ENCODE results near the gene NUDCD3. TPM values are rescaled to one million over a fixed set of nuclear protein-coding genes. Genes with fewer than 3 reads are reported as not detected.

Gene NUDCD3
- total RNA-seq, 1 experiment from 2014 or later: 117 TPM

DNA sequence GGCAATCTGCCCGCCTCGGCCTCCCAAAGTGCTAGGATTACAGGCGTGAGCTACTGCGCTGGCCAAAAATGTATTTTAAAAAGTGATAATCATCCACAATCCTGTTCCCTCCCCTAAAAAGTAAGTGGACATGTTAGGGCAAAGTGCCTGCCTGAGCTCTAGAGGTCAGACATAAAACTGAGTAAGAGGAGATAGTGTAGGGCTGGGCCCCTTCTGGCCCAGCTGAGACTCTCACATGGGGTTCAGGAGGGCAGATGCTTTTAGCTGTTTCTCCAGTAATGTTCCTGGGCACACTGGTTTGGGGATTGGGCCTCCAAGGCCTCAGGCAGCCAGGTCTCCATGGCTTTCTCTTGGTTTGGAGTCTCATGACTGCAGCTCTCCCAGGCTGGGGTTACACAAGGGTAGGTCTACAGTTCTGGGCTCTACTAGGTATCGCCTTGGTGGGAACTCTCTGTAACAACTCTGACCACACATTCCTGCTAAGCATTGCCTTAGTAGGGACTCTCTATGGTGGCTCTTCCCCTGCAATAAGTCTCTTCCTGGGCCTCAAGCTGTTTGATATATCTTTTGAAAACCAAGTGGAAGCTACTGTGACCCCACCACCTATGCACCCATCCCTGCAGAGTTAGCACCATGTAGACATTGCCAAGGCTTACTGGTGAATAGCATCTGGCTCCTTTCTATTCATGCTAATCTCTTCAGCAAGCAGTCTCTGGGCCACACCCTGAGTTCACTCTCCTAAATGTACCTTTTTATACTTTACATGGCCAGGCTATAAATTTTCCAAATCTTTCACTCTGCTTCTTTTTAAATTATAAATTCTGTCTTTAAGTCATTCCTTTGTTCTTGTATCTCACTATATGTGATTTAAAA lies 6.9 kb upstream of the NUDCD3 start:
- in situ Hi-C loops (cut with HindIII; ENCODE audit: low pct_unique_long_range_greater_than_20kb, low sequenced_read_pairs) (no loop called here), intact Hi-C loops (cut with micrococcal nuclease; ENCODE audit: unreplicated experiment) (no loop called here)
- TF ChIP-seq, protein P1, sequence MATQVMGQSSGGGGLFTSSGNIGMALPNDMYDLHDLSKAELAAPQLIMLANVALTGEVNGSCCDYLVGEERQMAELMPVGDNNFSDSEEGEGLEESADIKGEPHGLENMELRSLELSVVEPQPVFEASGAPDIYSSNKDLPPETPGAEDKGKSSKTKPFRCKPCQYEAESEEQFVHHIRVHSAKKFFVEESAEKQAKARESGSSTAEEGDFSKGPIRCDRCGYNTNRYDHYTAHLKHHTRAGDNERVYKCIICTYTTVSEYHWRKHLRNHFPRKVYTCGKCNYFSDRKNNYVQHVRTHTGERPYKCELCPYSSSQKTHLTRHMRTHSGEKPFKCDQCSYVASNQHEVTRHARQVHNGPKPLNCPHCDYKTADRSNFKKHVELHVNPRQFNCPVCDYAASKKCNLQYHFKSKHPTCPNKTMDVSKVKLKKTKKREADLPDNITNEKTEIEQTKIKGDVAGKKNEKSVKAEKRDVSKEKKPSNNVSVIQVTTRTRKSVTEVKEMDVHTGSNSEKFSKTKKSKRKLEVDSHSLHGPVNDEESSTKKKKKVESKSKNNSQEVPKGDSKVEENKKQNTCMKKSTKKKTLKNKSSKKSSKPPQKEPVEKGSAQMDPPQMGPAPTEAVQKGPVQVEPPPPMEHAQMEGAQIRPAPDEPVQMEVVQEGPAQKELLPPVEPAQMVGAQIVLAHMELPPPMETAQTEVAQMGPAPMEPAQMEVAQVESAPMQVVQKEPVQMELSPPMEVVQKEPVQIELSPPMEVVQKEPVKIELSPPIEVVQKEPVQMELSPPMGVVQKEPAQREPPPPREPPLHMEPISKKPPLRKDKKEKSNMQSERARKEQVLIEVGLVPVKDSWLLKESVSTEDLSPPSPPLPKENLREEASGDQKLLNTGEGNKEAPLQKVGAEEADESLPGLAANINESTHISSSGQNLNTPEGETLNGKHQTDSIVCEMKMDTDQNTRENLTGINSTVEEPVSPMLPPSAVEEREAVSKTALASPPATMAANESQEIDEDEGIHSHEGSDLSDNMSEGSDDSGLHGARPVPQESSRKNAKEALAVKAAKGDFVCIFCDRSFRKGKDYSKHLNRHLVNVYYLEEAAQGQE (IDR thresholded peaks at IDR 0.05; ENCODE audit: insufficient read depth in 1 of 2, low read depth in 2 of 2, low read length in 1 of 2): no peak
- TF ChIP-seq SIN3A (IDR thresholded peaks at IDR 0.05; ENCODE audit: borderline replicate concordance, insufficient read depth, low read depth, low read length) (no peak), POLR2AphosphoS5 (IDR thresholded peaks at IDR 0.05; ENCODE audit: low read depth, low read length) (no peak), TCF7L2 (IDR thresholded peaks at IDR 0.05; ENCODE audit: low read depth, low read length) (no peak)
- TF ChIP-seq, protein P2, sequence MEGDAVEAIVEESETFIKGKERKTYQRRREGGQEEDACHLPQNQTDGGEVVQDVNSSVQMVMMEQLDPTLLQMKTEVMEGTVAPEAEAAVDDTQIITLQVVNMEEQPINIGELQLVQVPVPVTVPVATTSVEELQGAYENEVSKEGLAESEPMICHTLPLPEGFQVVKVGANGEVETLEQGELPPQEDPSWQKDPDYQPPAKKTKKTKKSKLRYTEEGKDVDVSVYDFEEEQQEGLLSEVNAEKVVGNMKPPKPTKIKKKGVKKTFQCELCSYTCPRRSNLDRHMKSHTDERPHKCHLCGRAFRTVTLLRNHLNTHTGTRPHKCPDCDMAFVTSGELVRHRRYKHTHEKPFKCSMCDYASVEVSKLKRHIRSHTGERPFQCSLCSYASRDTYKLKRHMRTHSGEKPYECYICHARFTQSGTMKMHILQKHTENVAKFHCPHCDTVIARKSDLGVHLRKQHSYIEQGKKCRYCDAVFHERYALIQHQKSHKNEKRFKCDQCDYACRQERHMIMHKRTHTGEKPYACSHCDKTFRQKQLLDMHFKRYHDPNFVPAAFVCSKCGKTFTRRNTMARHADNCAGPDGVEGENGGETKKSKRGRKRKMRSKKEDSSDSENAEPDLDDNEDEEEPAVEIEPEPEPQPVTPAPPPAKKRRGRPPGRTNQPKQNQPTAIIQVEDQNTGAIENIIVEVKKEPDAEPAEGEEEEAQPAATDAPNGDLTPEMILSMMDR (IDR thresholded peaks at IDR 0.05): no peak
- DNase-seq (ENCODE audit: low read depth, low spot score): no peak
- no peaks in the 10 kb centered on the region for H3K36me3 ChIP-seq (ENCODE audit: control insufficient read depth, insufficient read depth, low read length)
- H3K27me3 ChIP-seq (ENCODE audit: control insufficient read depth, insufficient read depth, low read length): no peaks in the 10 kb centered on the region; the same call in 1 of the 2 replicates
- H3K9me3 ChIP-seq (ENCODE audit: control insufficient read depth, insufficient read depth, low read depth, low read length): no peaks in the 10 kb centered on the region
- no TSS peak for BruUV-seq (replicated peaks)
- no peak overlapping the region for H3K27ac ChIP-seq (ENCODE audit: low read length)
- no peak overlapping the region for H3K4me3 ChIP-seq (ENCODE audit: low read depth in 2 of 2, low read length in 2 of 2)
- H3K4me1 ChIP-seq (ENCODE audit: control insufficient read depth, insufficient read depth, low read length): no peaks in the 10 kb centered on the region
- peak; percentile 38; the same call in 1 of the 2 replicates for ATAC-seq
- ChIA-PET CTCF (interaction anchor here (0.6 kb wide), 1 partner anchor 31 kb away, joined by 10 read pairs; no protein-coding TSS in a partner anchor), POLR2A (interaction anchor here (0.6 kb wide), 1 partner anchor 315 kb away, joined by 12 read pairs; no protein-coding TSS in a partner anchor)

DNA sequence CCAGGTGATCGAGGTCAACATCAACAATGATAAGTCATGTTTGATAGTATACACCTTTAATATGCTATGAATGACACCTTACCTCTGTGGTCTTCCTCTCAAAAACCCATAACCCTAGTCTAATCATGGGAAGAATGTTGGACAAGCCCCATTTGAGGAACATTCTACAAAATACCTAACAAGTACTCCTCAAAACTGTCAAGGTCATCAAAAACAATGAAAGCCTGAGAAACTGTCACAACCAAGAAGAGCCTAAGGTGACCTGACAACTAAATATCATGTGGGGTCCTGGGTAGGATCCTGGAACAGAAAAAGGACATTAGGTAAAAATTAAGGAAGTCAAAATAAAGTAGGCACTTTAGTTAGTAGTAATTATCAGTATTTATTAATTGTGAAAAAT lies 5.9 kb upstream of the NUDCD3 start:
- H3K4me1 ChIP-seq (ENCODE audit: control insufficient read depth, insufficient read depth, low read length): peaks cover under 1% of the 10 kb centered on the region; the same call in 1 of the 2 replicates
- no peaks in the 10 kb centered on the region for H3K9me3 ChIP-seq (ENCODE audit: control insufficient read depth, insufficient read depth, low read depth, low read length)
- in situ Hi-C loops (cut with HindIII; ENCODE audit: low pct_unique_long_range_greater_than_20kb, low sequenced_read_pairs) (no loop called here), intact Hi-C loops (cut with micrococcal nuclease; ENCODE audit: unreplicated experiment) (no loop called here)
- no peak overlapping the region for H3K27ac ChIP-seq (ENCODE audit: low read length)
- H3K4me3 ChIP-seq (ENCODE audit: low read depth in 2 of 2, low read length in 2 of 2): no peak overlapping the region
- no TSS peak for BruUV-seq (replicated peaks)
- TF ChIP-seq TCF7L2 (IDR thresholded peaks at IDR 0.05; ENCODE audit: low read depth, low read length): no peak
- no peak for TF ChIP-seq SIN3A (IDR thresholded peaks at IDR 0.05; ENCODE audit: borderline replicate concordance, insufficient read depth, low read depth, low read length)
- TF ChIP-seq, protein P1 (IDR thresholded peaks at IDR 0.05; ENCODE audit: insufficient read depth in 1 of 2, low read depth in 2 of 2, low read length in 1 of 2): no peak
- TF ChIP-seq, protein P2 (IDR thresholded peaks at IDR 0.05): no peak
- TF ChIP-seq POLR2AphosphoS5 (IDR thresholded peaks at IDR 0.05; ENCODE audit: low read depth, low read length): no peak
- DNase-seq (ENCODE audit: low read depth, low spot score): no peak
- POLR2A ChIA-PET: no interaction called here
- no peaks in the 10 kb centered on the region for H3K36me3 ChIP-seq (ENCODE audit: control insufficient read depth, insufficient read depth, low read length)
- no peak for ATAC-seq
- no peaks in the 10 kb centered on the region; the same call in 1 of the 2 replicates for H3K27me3 ChIP-seq (ENCODE audit: control insufficient read depth, insufficient read depth, low read length)
- CTCF ChIA-PET: no interaction called here
